Endothelial cell of umbilical vein (primary cell): ENCODE results near the gene TNPO3. TPM values are rescaled to one million over a fixed set of nuclear protein-coding genes. Genes with fewer than 3 reads are reported as not detected.

Source experiments
- BruUV-seq: library from RNA; stranded (reverse); fragments of 400-500 nt; replicated peaks from 2 replicates; lab custom pipeline; 2021; lab: Mats Ljungman, UMichigan
- CTCF ChIA-PET: fragments of 300-600, 350-600 bp; sonication (Branson Sonifier 250); formaldehyde crosslinking; loops from one replicate; lab custom pipeline; 2021; ENCODE audit warnings: antibody characterized with exemption, inconsistent platforms; lab: Charles Lee
- POLR2A ChIA-PET: fragments of 300-600, 350-600 bp; sonication (Branson Sonifier 250); formaldehyde crosslinking; loops from one replicate; lab custom pipeline; 2021; ENCODE audit warnings: antibody characterized with exemption, inconsistent platforms; lab: Charles Lee
- DNase-seq: peaks from one replicate; pipeline ENCODE4 v3.0.0-alpha.2; 2011; ENCODE audit warnings: low read depth, low spot score
- FAIRE-seq: peaks from 2 replicates; lab custom pipeline; 2011; peaks lifted over from hg19 to GRCh38; lab: Jason Lieb, UNC
- H2AFZ ChIP-seq: 2 replicates; pipeline ENCODE4 v1.6.0; 2012; ENCODE audit warnings: low read depth, low read length, control low read depth, inconsistent platforms
- H3K27ac ChIP-seq: 2 replicates; pipeline ENCODE4 v1.5.1; 2011; ENCODE audit warnings: low read depth, mild to moderate bottlenecking, control low read depth, low read length, moderate library complexity; ENCODE audit not compliant: insufficient read depth
- H3K27me3 ChIP-seq, 2 experiments: 2 replicates each; pipeline versions ENCODE4 v1.6.0 to v1.6.1; 2011; ENCODE audit warnings: low read length in 2 of 2, mixed read lengths in 1 of 2; ENCODE audit not compliant: control insufficient read depth in 2 of 2, insufficient read depth in 2 of 2
- H3K36me3 ChIP-seq, 2 experiments: 2 replicates in 1 of 2; 3 replicates in 1 of 2; pipeline ENCODE4 v1.5.1; 2011; ENCODE audit warnings: low read length in 2 of 2, mild to moderate bottlenecking in 1 of 2, moderate library complexity in 1 of 2; ENCODE audit not compliant: control insufficient read depth in 2 of 2, insufficient read depth in 2 of 2; ENCODE audit errors: extremely low read depth in 1 of 2
- H3K4me1 ChIP-seq: 3 replicates; pipeline ENCODE4 v1.5.1; 2011; ENCODE audit warnings: mild to moderate bottlenecking, low read length; ENCODE audit not compliant: control insufficient read depth, insufficient read depth; ENCODE audit errors: extremely low read depth
- H3K4me2 ChIP-seq: 2 replicates; pipeline ENCODE4 v1.6.1; 2011; ENCODE audit warnings: low read length, control low read depth, mixed read lengths; ENCODE audit not compliant: insufficient read depth
- H3K4me3 ChIP-seq, 3 experiments: fragments of 200-600 bp in 1 of 3; sonication (generic), shearing (Covaris generic) in 1 of 3; replicated peaks in 1 of 3; 2 replicates each; pipeline ENCODE4 v1.5.1; 2011 to 2016; ENCODE audit warnings: control low read depth in 3 of 3, low read length in 3 of 3, mild to moderate bottlenecking in 2 of 3, inconsistent platforms in 1 of 3, low read depth in 1 of 3, moderate library complexity in 1 of 3; ENCODE audit not compliant: insufficient read depth in 1 of 3
- H3K79me2 ChIP-seq: 2 replicates; pipeline ENCODE4 v1.6.0; 2012; ENCODE audit warnings: low read length, inconsistent platforms; ENCODE audit not compliant: control insufficient read depth, insufficient read depth
- H3K9ac ChIP-seq: replicated peaks from 2 replicates; pipeline ENCODE3; 2011; ENCODE audit warnings: low read length, control low read depth; ENCODE audit not compliant: insufficient read depth; ENCODE audit errors: extremely low read depth
- H3K9me1 ChIP-seq: replicated peaks from 3 replicates; pipeline ENCODE4 v1.6.0; 2011; ENCODE audit warnings: mild to moderate bottlenecking, low read length; ENCODE audit not compliant: control insufficient read depth, insufficient read depth; ENCODE audit errors: extremely low read depth
- H3K9me3 ChIP-seq: replicated peaks from 2 replicates; pipeline ENCODE4 v1.5.1; 2012; ENCODE audit warnings: low read length, inconsistent platforms; ENCODE audit not compliant: control insufficient read depth, insufficient read depth
- H4K20me1 ChIP-seq: replicated peaks from 2 replicates; pipeline ENCODE3; 2011; ENCODE audit warnings: mild to moderate bottlenecking, low read length; ENCODE audit not compliant: control insufficient read depth, insufficient read depth; ENCODE audit errors: extremely low read depth
- EZH2 ChIP-seq: IDR thresholded peaks from 2 replicates; pipeline ENCODE4 v1.6.1; 2012; ENCODE audit warnings: borderline replicate concordance, low read depth, mild to moderate bottlenecking, moderate library complexity, low read length, inconsistent platforms; ENCODE audit not compliant: severe bottlenecking
- FOS ChIP-seq: IDR thresholded peaks from 2 replicates; pipeline ENCODE4 v1.6.1; 2011; ENCODE audit warnings: mild to moderate bottlenecking, low read length, moderate library complexity, borderline replicate concordance; ENCODE audit not compliant: insufficient read depth
- GATA2 ChIP-seq: IDR thresholded peaks from 2 replicates; pipeline ENCODE4 v1.7.0; 2011; ENCODE audit warnings: low read depth, mild to moderate bottlenecking, moderate library complexity, mixed read lengths, low read length; ENCODE audit not compliant: insufficient read length, insufficient read depth
- JUN ChIP-seq: IDR thresholded peaks from 2 replicates; pipeline ENCODE4 v1.6.1; 2011; ENCODE audit warnings: borderline replicate concordance, low read depth; ENCODE audit not compliant: insufficient read length, insufficient read depth
- MAX ChIP-seq: IDR thresholded peaks from 2 replicates; pipeline ENCODE4 v1.6.1; 2011; ENCODE audit not compliant: insufficient read depth, insufficient read length
- MYC ChIP-seq: IDR thresholded peaks from one replicate; pipeline ENCODE4 v1.6.1; 2011; ENCODE audit warnings: mild to moderate bottlenecking, low read depth, low read length
- POLR2A ChIP-seq: IDR thresholded peaks from 2 replicates; pipeline ENCODE4 v1.6.1; 2012; ENCODE audit warnings: low read depth, mild to moderate bottlenecking, control low read depth, low read length
- POLR2AphosphoS5 ChIP-seq: IDR thresholded peaks from 2 replicates; pipeline ENCODE4 v1.6.1; 2012; ENCODE audit warnings: low read depth, mild to moderate bottlenecking, control low read depth, low read length, moderate library complexity; ENCODE audit not compliant: insufficient read depth
- dilution Hi-C: fragments of 300-500 bp; cut with MboI; formaldehyde crosslinking; loops from one replicate; pipeline ENCODE4 v1.15.0; 2019; ENCODE audit warnings: low sequenced_read_pairs; ENCODE audit not compliant: extremely low pct_ligation_motif_present
- intact Hi-C: fragments of 100-400 bp; cut with micrococcal nuclease; formaldehyde crosslinking; loops from one replicate; pipeline ENCODE4 v1.10.0; 2022
- polyA plus RNA-seq, 4 experiments: library from polyadenylated mRNA; depleted of rRNA in 3 of 4; stranded (reverse) in 3 of 4; unstranded in 1 of 4; fragments of >200 nt; gene quantifications; 2 replicates each; pipeline versions ENCODE4 v1.2.1 to v1.2.3, GENCODE V29; 2011 to 2012; ENCODE audit warnings: missing spikeins in 1 of 4
- total RNA-seq: library from RNA; stranded (reverse); gene quantifications from 2 replicates; pipeline ENCODE4 v1.2.3, GENCODE V29; 2021
- TF ChIP-seq, protein P1 (sequence below), 2 donors: IDR thresholded peaks; 1 replicate in 1 of 2; 2 replicates in 1 of 2; pipeline ENCODE4 v1.5.1; 2011; ENCODE audit warnings: low read length in 2 of 2, mild to moderate bottlenecking in 2 of 2, moderate library complexity in 2 of 2, control low read depth in 1 of 2, inconsistent platforms in 1 of 2, low read depth in 1 of 2; ENCODE audit not compliant: insufficient read depth in 1 of 2; ENCODE audit errors: extremely low read depth in 1 of 2

TNPO3 gene
- total and polyA plus RNA-seq, 2 donors (not counting 3 experiments of a cell fraction or from before 2014, with no cell fraction given): 29.0 to 46.9 TPM

GRCh38 chr7:128947854-128948253 is 107.1 kb downstream of the TNPO3 start:
- Histone ChIP-seq H4K20me1 (no peaks in the 10 kb centered on the region), H3K79me2 (no peaks in the 10 kb centered on the region), H3K9me3 (no peaks in the 10 kb centered on the region), H3K9me1 (no peaks in the 10 kb centered on the region), H3K27me3 (no peaks in the 10 kb centered on the region), H3K4me3 (no peak overlapping the region), H3K36me3 (peaks cover 2% of the 10 kb centered on the region in 2 experiments), H3K4me1 (no peaks in the 10 kb centered on the region), H3K4me2 (no peak overlapping the region), H3K9ac (no peak overlapping the region), H2AFZ (no peak overlapping the region), H3K27ac (no peak overlapping the region)
- TF ChIP-seq GATA2 (no peak), POLR2AphosphoS5 (no peak), POLR2A (no peak), JUN (no peak), FOS (no peak), MYC (no peak), EZH2 (no peak), MAX (no peak)
- TF ChIP-seq, protein P1, sequence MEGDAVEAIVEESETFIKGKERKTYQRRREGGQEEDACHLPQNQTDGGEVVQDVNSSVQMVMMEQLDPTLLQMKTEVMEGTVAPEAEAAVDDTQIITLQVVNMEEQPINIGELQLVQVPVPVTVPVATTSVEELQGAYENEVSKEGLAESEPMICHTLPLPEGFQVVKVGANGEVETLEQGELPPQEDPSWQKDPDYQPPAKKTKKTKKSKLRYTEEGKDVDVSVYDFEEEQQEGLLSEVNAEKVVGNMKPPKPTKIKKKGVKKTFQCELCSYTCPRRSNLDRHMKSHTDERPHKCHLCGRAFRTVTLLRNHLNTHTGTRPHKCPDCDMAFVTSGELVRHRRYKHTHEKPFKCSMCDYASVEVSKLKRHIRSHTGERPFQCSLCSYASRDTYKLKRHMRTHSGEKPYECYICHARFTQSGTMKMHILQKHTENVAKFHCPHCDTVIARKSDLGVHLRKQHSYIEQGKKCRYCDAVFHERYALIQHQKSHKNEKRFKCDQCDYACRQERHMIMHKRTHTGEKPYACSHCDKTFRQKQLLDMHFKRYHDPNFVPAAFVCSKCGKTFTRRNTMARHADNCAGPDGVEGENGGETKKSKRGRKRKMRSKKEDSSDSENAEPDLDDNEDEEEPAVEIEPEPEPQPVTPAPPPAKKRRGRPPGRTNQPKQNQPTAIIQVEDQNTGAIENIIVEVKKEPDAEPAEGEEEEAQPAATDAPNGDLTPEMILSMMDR (IDR thresholded peaks at IDR 0.05; ENCODE audit: extremely low read depth in 1 of 2, insufficient read depth in 1 of 2, low read depth in 1 of 2, low read length in 2 of 2): no peak
- ChIA-PET POLR2A (no interaction called here), CTCF (interaction anchor here (0.9 to 1.3 kb wide), 4 partner anchors 25 to 106 kb away, joined by 3 to 6 read pairs (median 4); no protein-coding TSS in a partner anchor)
- intact Hi-C loops (loop anchor here (1.0 kb wide), 1 partner anchor 44 kb away; no protein-coding TSS in a partner anchor), dilution Hi-C loops (no loop called here)
- BruUV-seq: no TSS peak
- no peak for DNase-seq
- no peak for FAIRE-seq
